Subcutaneous adipose tissue (tissue), 4 donors: Measurements from ENCODE around the gene FUT8. TPM values are rescaled to one million over a fixed set of nuclear protein-coding genes. Genes with fewer than 3 reads are reported as not detected.

Experiments
- CTCF ChIP-seq: fragments of 450-650 bp; IDR thresholded peaks from one replicate; pipeline ENCODE4 v1.5.1; 2016; ENCODE audit warnings: low read depth, mild to moderate bottlenecking, control low read depth, antibody characterized with exemption, moderate library complexity
- total RNA-seq, 4 donors: library from RNA; depleted of rRNA; stranded (reverse); fragments of >200 nt; gene quantifications; one replicate each; pipeline ENCODE4 v1.1.0, GENCODE V29; 2016

FUT8 gene
- total RNA-seq, 4 donors from 2014 or later, result 21.8 to 33.3 (median 24.7) TPM

DNA sequence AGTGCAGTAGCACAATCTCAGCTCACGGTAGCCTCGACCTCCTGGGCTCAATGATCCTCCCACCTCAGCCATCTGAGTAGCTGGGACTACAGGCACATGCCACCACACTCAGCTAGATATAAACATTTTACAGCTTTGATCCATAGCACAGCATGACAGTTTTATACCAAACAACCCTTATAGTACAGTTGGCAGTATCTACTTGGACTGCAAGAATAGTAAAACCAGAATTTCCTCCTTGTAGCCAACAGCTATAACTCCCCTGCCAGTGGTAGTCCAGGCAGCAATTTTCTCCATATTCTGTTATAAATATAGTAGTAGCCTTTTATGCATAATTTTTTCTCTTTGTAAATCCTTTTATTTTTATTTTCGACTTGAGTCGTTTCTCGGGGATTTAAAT, 317.0 kb downstream of the FUT8 start:
- TF ChIP-seq CTCF, result no peak

GRCh38 chr14:65731933-65732506, 319.5 kb downstream of the FUT8 start:
- TF ChIP-seq CTCF, result no peak

DNA sequence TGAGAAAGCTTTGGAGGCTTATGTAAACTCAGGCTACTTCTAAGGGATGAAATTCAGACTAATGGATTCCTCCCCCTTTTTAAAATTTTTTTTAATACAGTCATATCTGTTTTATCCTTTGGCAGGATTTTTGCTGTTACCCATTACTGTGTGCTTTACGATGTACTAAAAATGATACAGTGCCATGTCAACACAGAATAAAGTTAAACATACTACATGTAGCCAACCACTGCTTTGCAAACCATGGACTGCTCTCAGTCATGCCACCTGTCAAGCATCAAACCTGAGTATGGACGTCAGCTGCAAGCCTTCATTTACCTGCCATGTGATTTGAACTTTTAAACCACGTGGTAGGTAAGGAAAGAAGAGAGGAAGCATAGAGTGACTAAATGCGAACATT, 325.8 kb downstream of the FUT8 start:
- TF ChIP-seq CTCF, result no peak

- TF ChIP-seq CTCF, result no peak
Observed at GRCh38 chr14:65745396-65746190, 333.1 kb downstream of the FUT8 start.

DNA sequence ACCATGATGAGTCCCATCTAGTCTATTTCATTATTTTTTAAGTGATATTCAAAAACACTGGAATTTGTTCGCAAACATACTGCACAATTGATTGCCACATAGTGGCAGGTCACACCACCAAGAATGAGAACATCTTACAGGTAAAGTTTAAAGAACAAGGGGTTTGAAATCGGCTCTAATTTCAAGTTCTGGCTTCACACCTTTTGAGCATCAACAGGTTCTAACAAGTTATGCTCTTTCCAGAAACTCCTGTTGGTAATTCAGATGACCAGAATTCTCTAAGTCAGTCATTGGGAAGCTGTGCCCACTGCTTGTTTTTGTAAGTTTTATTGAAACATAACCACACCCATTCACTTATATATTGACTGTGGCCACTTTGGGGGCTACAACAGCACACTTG, 336.3 kb downstream of the FUT8 start:
- TF ChIP-seq CTCF, result no peak

DNA sequence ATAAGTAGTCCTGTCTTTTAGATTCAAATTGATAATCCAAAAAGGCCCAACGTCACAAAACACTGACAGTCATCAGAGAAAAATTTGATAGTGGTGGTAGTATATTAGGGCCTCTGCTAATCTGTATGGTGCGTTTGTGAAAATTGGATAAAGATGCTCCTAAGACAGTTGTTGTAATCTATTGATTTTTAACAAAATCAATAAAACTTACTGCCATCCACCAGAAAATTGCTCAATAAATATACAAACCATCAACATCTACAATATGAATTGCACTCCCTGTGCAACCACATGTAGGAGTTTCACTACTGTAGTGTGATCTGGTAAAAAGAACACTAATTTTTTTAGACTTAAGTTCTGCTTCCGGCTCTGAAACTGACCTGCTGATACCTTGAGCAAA, 336.8 kb downstream of the FUT8 start:
- TF ChIP-seq CTCF, result no peak

GRCh38 chr14:65750906-65751305, 338.4 kb downstream of the FUT8 start:
- no peak for TF ChIP-seq CTCF
